Upper lobe of left lung (tissue), 4 donors: ENCODE data around the gene ANKRD13D.
A peak's percentile ranks its signal among the peaks of the same experiment; 100 is the strongest.

Source experiments
- CTCF ChIP-seq, 6 experiments: fragments of 450-650 bp in 4 of 6; fragments of 200-600 bp in 2 of 6; sonication (generic) in 2 of 6; IDR thresholded peaks; one replicate each; pipeline ENCODE4 v1.5.1; 2016 to 2019; ENCODE audit warnings: antibody characterized with exemption in 6 of 6
- EP300 ChIP-seq, 4 donors: sonication (generic); formaldehyde crosslinking; IDR thresholded peaks; one replicate each; pipeline ENCODE4 v1.5.1; 2017; ENCODE audit warnings: antibody characterized with exemption in 4 of 4, control low read depth in 2 of 4
- POLR2A ChIP-seq, 4 donors: fragments of 450-650 bp; IDR thresholded peaks; one replicate each; pipeline ENCODE4 v1.5.1; 2016 to 2017; ENCODE audit warnings: antibody characterized with exemption in 4 of 4, mild to moderate bottlenecking in 2 of 4

DNA sequence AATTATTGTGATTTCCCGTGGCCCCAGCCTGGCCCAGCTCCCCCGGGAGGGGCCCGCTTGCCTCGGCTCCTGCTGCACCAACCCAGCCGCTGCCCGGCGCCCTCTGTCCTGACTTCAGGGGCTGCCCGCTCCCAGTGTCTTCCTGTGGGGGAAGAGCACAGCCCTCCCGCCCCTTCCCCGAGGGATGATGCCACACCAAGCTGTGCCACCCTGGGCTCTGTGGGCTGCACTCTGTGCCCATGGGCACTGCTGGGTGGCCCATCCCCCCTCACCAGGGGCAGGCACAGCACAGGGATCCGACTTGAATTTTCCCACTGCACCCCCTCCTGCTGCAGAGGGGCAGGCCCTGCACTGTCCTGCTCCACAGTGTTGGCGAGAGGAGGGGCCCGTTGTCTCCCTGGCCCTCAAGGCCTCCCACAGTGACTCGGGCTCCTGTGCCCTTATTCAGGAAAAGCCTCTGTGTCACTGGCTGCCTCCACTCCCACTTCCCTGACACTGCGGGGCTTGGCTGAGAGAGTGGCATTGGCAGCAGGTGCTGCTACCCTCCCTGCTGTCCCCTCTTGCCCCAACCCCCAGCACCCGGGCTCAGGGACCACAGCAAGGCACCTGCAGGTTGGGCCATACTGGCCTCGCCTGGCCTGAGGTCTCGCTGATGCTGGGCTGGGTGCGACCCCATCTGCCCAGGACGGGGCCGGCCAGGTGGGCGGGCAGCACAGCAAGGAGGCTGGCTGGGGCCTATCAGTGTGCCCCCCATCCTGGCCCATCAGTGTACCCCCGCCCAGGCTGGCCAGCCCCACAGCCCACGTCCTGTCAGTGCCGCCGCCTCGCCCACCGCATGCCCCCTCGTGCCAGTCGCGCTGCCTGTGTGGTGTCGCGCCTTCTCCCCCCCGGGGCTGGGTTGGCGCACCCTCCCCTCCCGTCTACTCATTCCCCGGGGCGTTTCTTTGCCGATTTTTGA, 3.3 kb upstream of the ANKRD13D start:
- peak in 1 of 4 donors; percentile 6 for TF ChIP-seq POLR2A (IDR thresholded peaks at IDR 0.05)
- TF ChIP-seq CTCF (IDR thresholded peaks at IDR 0.05) = no peak
- no peak for TF ChIP-seq EP300 (IDR thresholded peaks at IDR 0.05)
